Activated T-cell treated with anti-CD3 and anti-CD28 coated beads, Interleukin-2, amount 50 U/mL, for 1 hour (primary cell): ENCODE results near the gene GPT2.
A peak's percentile ranks its signal among the peaks of the same experiment; 100 is the strongest.

ENCODE experiments used
- DNase-seq: peaks from one replicate; pipeline ENCODE4 v3.0.0-alpha.2; 2020

The GPT2 gene

DNA sequence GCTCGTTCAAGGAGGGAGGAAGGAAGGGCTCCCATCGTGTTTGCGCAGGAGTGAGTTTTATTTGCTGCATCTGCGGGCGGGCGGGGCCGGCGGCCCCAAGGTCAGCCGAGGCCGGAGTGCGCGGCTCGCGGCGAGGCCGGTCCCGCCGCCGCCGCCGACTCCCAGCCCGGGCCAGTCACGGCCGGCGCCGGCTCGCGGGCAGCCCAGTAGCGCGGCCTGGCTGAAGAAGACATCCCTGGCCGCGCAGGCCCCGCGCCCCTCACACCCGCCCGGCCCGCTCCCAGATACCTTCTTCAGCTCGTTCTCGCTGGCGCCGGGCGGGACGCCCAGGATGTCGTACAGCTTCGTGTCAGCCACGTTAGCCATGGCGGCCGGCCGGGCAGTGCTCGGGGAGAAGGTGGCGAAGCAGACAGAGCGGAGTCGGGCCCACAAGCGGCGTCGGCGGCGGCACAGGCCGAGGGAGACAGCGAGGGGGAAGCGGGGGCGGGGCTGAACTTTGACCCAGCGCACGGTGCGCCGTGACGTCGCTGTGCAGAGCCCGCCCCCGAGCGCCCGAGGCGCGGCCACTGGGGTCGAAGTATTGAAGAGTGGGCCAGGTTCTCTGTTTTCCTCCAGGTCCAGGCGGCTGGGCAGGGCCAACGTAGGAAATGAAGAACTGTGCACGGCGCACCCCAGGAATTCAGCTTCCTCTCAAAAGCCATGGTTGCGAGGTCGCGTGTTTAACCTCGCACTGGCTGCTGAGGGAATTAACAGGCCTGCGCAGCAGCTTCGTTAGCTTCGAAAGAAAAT is 89.2 kb downstream of the GPT2 start, which contains the start of gene DNAJA2:
DNAJA2 (minus strand) TSS at position 468 of the 789 bp plus-strand sequence; CDS start at position 366, 102 bp downstream.
- peak; percentile 96 for DNase-seq

DNA sequence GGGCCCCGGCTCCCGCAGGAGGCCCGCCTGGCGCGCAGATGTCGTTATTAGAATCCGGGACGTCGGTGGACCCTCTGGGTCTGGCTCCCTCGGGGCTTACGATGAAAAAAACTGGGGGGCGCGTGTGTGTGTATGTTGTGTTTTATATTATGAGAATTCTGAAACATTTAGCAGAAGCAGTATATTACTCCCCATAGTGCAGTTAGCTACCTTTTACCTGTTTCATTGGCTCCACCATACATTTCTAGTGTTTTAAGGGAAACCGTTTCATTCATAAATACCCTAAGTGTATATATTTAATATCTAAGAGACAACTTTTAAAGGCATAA is 89.8 kb downstream of the GPT2 start:
- DNase-seq = no peak

DNA sequence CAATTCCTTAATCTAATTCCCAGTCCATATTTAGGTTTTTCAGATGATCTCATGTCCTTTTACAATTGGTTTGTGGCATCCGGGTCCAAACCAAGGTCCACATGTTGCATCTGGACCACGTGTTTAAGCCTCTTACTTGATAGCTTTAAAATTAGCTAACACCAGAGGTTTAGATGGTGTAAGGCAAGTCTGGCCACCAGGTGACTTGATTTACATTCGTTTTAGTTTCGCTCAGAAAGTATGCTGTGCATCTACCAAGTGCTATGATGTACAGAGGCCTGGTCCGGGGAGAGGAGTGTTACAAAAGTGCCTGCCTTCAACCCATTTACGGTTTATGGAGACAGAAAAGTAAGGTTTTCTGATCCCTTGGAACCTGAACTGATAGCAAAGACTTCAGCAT is 90.2 kb downstream of the GPT2 start:
- DNase-seq = peak; percentile 28

DNA sequence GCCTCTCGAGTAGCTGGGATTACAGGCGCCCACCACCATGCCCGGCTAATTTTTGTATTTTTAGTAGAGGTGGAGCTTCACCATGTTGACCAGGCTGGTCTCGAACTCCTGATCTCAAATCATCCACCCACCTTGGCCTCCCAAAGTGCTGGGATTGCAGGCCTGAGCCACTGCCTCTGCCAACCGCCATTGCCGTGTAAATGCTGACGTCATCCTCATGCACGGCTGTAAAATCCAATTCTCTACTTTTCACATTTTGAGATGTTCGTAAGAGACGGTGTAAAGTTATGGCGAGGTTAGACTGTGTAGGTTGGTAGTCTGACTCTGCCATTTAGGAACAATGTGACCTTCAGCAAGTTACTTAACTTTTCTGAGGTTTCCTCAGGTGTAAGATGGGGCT is 91.0 kb downstream of the GPT2 start:
- no peak for DNase-seq

DNA sequence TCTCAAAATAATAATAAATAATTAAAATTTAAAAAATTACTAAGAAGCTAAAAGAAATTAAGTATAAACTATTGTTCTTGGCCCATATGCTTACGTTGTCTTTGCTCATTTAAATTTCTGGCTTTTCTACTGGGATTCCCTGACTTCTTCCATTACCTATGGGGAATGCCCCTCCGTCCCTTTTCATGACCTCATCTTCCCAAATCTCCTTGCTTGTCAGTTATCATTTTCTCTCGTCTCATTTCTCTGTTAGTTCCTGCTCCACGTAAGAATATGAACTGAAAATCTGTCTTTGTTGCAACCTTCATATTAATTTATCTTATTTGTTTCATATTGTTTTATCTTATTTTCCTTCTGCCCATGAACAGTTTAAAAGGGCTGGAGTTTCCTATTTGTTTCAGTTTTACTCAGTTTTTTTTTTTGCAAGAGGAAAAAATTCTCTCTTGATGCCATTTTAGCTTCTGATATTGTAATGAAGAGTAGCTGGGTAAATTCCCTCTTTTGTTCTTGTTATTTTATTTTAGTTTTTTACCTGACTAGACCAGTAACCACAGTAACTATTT is 91.8 kb downstream of the GPT2 start:
- DNase-seq = no peak

DNA sequence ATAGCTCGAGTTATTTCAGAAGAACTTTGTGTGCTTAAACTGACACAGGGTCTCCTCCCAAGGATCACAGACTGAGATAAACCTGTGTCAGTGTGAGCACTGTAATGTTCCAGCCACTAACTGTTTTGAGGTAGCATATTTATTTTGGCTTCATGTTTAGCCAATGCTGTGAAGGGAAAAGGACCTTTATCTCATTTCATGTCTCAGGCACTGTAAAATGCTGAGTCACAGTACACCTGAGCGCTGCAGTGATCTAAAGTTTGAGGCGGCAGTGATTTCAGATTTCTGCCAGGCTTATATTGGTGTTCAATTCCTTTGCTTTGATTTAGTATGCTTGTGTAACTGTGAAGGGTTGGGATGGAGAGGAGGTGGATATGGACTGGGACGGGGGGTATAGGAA is 92.4 kb downstream of the GPT2 start:
- DNase-seq = no peak
